Activated CD4-positive, alpha-beta T cell treated with anti-CD3 and anti-CD28 coated beads, Interleukin-2, amount 50 U/mL, for 16 hours (primary cell): ENCODE data around the gene GPX3.

ENCODE experiments used
- DNase-seq: peaks from one replicate; pipeline ENCODE4 v3.0.0-alpha.2; 2020

The GPX3 gene

GRCh38 chr5:151020304-151021110 lies at the start of gene GPX3:
Gene GPX3 (plus strand): TSS chr5:151020591. CDS start chr5:151020655, 64 bp downstream.
- DNase-seq = no peak

GRCh38 chr5:150978590-150978989 lies 41.8 kb upstream of the GPX3 start:
- no peak for DNase-seq

GRCh38 chr5:150987746-150988145 lies 32.6 kb upstream of the GPX3 start:
- no peak for DNase-seq

GRCh38 chr5:150989695-150990094 lies 30.7 kb upstream of the GPX3 start:
- DNase-seq = no peak

- DNase-seq = no peak
These were observed 27.7 kb upstream of the GPX3 start for GRCh38 chr5:150992705-150993104.

- DNase-seq = no peak
These were observed 27.0 kb upstream of the GPX3 start for GRCh38 chr5:150993422-150993821.

GRCh38 chr5:150993826-150994412 lies 26.5 kb upstream of the GPX3 start:
- DNase-seq = no peak

GRCh38 chr5:150999704-151000442 lies 20.5 kb upstream of the GPX3 start:
- no peak for DNase-seq

GRCh38 chr5:151001436-151001835 lies 19.0 kb upstream of the GPX3 start:
- no peak for DNase-seq

- DNase-seq = no peak
These were observed 18.1 kb upstream of the GPX3 start for GRCh38 chr5:151002250-151002649.

- DNase-seq = no peak
These were observed 17.5 kb upstream of the GPX3 start for GRCh38 chr5:151002681-151003502.

GRCh38 chr5:151003503-151003860 lies 16.9 kb upstream of the GPX3 start:
- DNase-seq = no peak

GRCh38 chr5:151004499-151004898 lies 15.9 kb upstream of the GPX3 start:
- DNase-seq = no peak

GRCh38 chr5:151005187-151005949 lies 15.0 kb upstream of the GPX3 start:
- no peak for DNase-seq

- DNase-seq = no peak
These were observed 14.3 kb upstream of the GPX3 start for GRCh38 chr5:151005950-151006576.

- DNase-seq = no peak
These were observed 13.6 kb upstream of the GPX3 start for GRCh38 chr5:151006704-151007334.

- no peak for DNase-seq
These were observed 12.8 kb upstream of the GPX3 start for GRCh38 chr5:151007430-151008209.

GRCh38 chr5:151008210-151008491 lies 12.2 kb upstream of the GPX3 start:
- DNase-seq = no peak

- DNase-seq = no peak
These were observed 11.5 kb upstream of the GPX3 start for GRCh38 chr5:151008906-151009305.

GRCh38 chr5:151012862-151013261 lies 7.5 kb upstream of the GPX3 start:
- no peak for DNase-seq
